Adrenal gland (tissue), 12 donors: ENCODE data around the gene CCR9. TPM values are rescaled to one million over a fixed set of nuclear protein-coding genes. Genes with fewer than 3 reads are reported as not detected.
A peak's percentile ranks its signal among the peaks of the same experiment; 100 is the strongest.

Experiments
- DNase-seq, 7 donors: peaks; one replicate each; pipeline ENCODE4 v3.0.0-alpha.2; 2019 to 2020
- H3K27ac ChIP-seq, 5 donors: fragments of 200-600 bp; sonication (generic) in 4 of 5; 1 replicate in 3 of 5; 2 replicates in 2 of 5; pipeline versions ENCODE4 v1.5.1 to v1.8.0; 2016 to 2020; ENCODE audit warnings: mild to moderate bottlenecking in 1 of 5
- H3K27me3 ChIP-seq: fragments of 200-600 bp; 2 replicates; pipeline ENCODE4 v1.8.0; 2021
- H3K36me3 ChIP-seq, 2 donors: fragments of 200-600 bp; replicated peaks in 1 of 2; 1 replicate in 1 of 2; 2 replicates in 1 of 2; pipeline versions ENCODE4 v1.5.1 to v1.8.0; 2018 to 2022
- H3K4me1 ChIP-seq, 2 donors: fragments of 200-600 bp; replicated peaks in 1 of 2; 1 replicate in 1 of 2; 2 replicates in 1 of 2; pipeline versions ENCODE4 v1.5.1 to v1.8.0; 2018 to 2021
- H3K4me3 ChIP-seq, 4 donors: fragments of 200-600 bp; sonication (generic) in 3 of 4; one replicate each; pipeline ENCODE4 v1.5.1; 2016 to 2018
- H3K9me3 ChIP-seq, 3 donors: fragments of 200-600 bp; sonication (generic) in 1 of 3; replicated peaks in 1 of 3; 1 replicate in 2 of 3; 2 replicates in 1 of 3; pipeline versions ENCODE4 v1.5.1 to v1.8.0; 2016 to 2021
- CTCF ChIP-seq, 6 experiments: fragments of 450-650 bp in 4 of 6; fragments of 200-600 bp in 2 of 6; sonication (generic) in 1 of 6; IDR thresholded peaks; 1 replicate in 5 of 6; 2 replicates in 1 of 6; pipeline versions ENCODE4 v1.5.1 to v1.8.0; 2016 to 2021; ENCODE audit warnings: antibody characterized with exemption in 6 of 6, mild to moderate bottlenecking in 2 of 6, moderate library complexity in 1 of 6
- POLR2A ChIP-seq, 2 donors: fragments of 450-650 bp; IDR thresholded peaks; one replicate each; pipeline ENCODE4 v1.6.1; 2017; ENCODE audit warnings: antibody characterized with exemption in 2 of 2, mild to moderate bottlenecking in 2 of 2, moderate library complexity in 1 of 2
- whole genome bisulfite sequencing, 4 donors: extraction: QIAGEN DNeasy Blood & Tissue Kit in 2 of 4; methylation state at CpG; one replicate each; pipeline versions ENCODE4 v1.1.5 to v1.1.7; 2013 to 2017; 5-methylcytosine and 5-hydroxymethylcytosine counted together
- intact Hi-C, 2 donors: fragments of 100-400 bp; cut with DNase I; formaldehyde crosslinking; loops; one replicate each; pipeline versions ENCODE4 v1.14.1 to v1.15.0; 2022 to 2023
- polyA plus RNA-seq, 3 donors: library from polyadenylated mRNA; stranded (reverse); fragments of 200-250 nt in 2 of 3; fragments of 350-450 nt in 1 of 3; fragmentation: Illumina TruSeq in 1 of 3; extraction: RNeasy Lipid Tissue Mini Kit (QIAGEN cat#74804) in 1 of 3; gene quantifications; one replicate each; pipeline ENCODE4 v1.2.3, GENCODE V29; 2013 to 2014
- small RNA-seq, 2 donors: library from RNA; depleted of rRNA; stranded (forward); fragments of <200 nt; gene quantifications; one replicate each; pipeline ENCODE3, GENCODE V24; 2016
- total RNA-seq, 9 donors: library from RNA; depleted of rRNA in 4 of 9; stranded (reverse); fragments of >200 nt in 4 of 9; fragments of 120-200 nt in 1 of 9; fragmentation: NEBNext Ultra II Directional in 1 of 9; extraction: Animal tissue kit (Norgen Biotek cat#: 25700) in 1 of 9; gene quantifications; one replicate each; pipeline versions ENCODE4 v1.1.0 to v1.2.4, GENCODE V29; 2013 to 2023
- donor health status: healthy with polysubstance abuse.
- donor health status: Bipolar disorder and iron deficiency.
- donor health status: DM: yes; HTN: yes; CAD: no.
- donor health status: DM: no; HTN: no; CAD: no.
- donor health status: DM: no; HTN: no; CAD: no.
- donor health status: DM: yes; HTN: yes; CAD: no.

CCR9 gene
- total and polyA plus RNA-seq, 12 donors = 0.57 TPM; not detected in 11

- TF ChIP-seq CTCF (IDR thresholded peaks at IDR 0.05) (no peak), POLR2A (IDR thresholded peaks at IDR 0.05) (no peak)
- no peaks in the 10 kb centered on the region for H3K27me3 ChIP-seq
- H3K27ac ChIP-seq = no peak overlapping the region
- WGBS, 4 donors = 90 to 100% (median 99%) methylated on average over 1 to 2 of the region's 2 CpGs
- H3K4me3 ChIP-seq = no peak overlapping the region
- H3K9me3 ChIP-seq = no peaks in the 10 kb centered on the region
- H3K36me3 ChIP-seq = peaks cover 0 to 81% of the 10 kb centered on the region in 2 donors
- H3K4me1 ChIP-seq = no peaks in the 10 kb centered on the region
- peak in 1 of 7 donors; percentile 25 for DNase-seq
- intact Hi-C loops = no loop called here
Measured at GRCh38 chr3:45950131-45950530, 63.8 kb downstream of the CCR9 start.

GRCh38 chr3:45950686-45951600 lies 64.6 kb downstream of the CCR9 start:
- H3K27me3 ChIP-seq = no peaks in the 10 kb centered on the region
- 95 to 100% (median 97%) methylated on average over 4 to 6 of the region's 6 CpGs for WGBS, 4 donors
- peaks cover 0 to 89% of the 10 kb centered on the region in 2 donors for H3K36me3 ChIP-seq
- DNase-seq = peak in 1 of 7 donors; percentile 48
- no peak overlapping the region for H3K4me3 ChIP-seq
- no peaks in the 10 kb centered on the region for H3K4me1 ChIP-seq
- TF ChIP-seq POLR2A (IDR thresholded peaks at IDR 0.05) (no peak), CTCF (IDR thresholded peaks at IDR 0.05) (no peak)
- intact Hi-C loops = no loop called here
- H3K27ac ChIP-seq = no peak overlapping the region
- no peaks in the 10 kb centered on the region for H3K9me3 ChIP-seq

GRCh38 chr3:45951946-45952345 lies 65.6 kb downstream of the CCR9 start:
- TF ChIP-seq CTCF (IDR thresholded peaks at IDR 0.05) (no peak), POLR2A (IDR thresholded peaks at IDR 0.05) (no peak)
- Histone ChIP-seq H3K4me1 (no peaks in the 10 kb centered on the region), H3K36me3 (peaks cover 0 to 92% of the 10 kb centered on the region in 2 donors)

GRCh38 chr3:45952456-45952855 lies 66.1 kb downstream of the CCR9 start:
- WGBS, 4 donors = 70 to 92% (median 87%) methylated on average over 4 of the region's 4 CpGs
- peaks cover 0 to 92% of the 10 kb centered on the region in 2 donors for H3K36me3 ChIP-seq

More at GRCh38 chr3:45951946-45952345, 65.6 kb downstream of the CCR9 start:
- 89 to 98% (median 95%) methylated on average over 6 of the region's 6 CpGs for WGBS, 4 donors
- Histone ChIP-seq H3K9me3 (no peaks in the 10 kb centered on the region), H3K27me3 (no peaks in the 10 kb centered on the region), H3K27ac (no peak overlapping the region), H3K4me3 (no peak overlapping the region)
- intact Hi-C loops = no loop called here
- DNase-seq = no peak

More at GRCh38 chr3:45952456-45952855, 66.1 kb downstream of the CCR9 start:
- H3K27me3 ChIP-seq = no peaks in the 10 kb centered on the region
- intact Hi-C loops = no loop called here
- no peak overlapping the region for H3K4me3 ChIP-seq
- H3K27ac ChIP-seq = no peak overlapping the region
- no peak for DNase-seq
- TF ChIP-seq CTCF (IDR thresholded peaks at IDR 0.05) (no peak), POLR2A (IDR thresholded peaks at IDR 0.05) (no peak)
- no peaks in the 10 kb centered on the region for H3K9me3 ChIP-seq
- no peaks in the 10 kb centered on the region for H3K4me1 ChIP-seq

Small RNAs within 50 kb of the gene (small RNA-seq; reads per million reads assigned to genes)
- gene RF00019 = 0 reads per million in 2 donors

Other genes with a start within 250 kb of the CCR9 start
- 10 to 100 TPM; 25.9 to 63.2 (median 44.9) TPM for gene SACM1L, start 197.1 kb upstream of the CCR9 start, total RNA-seq
- gene SACM1L, start 197.1 kb upstream of the CCR9 start, polyA plus RNA-seq = 10 to 100 TPM; 22.5 to 59.3 (median 28.6) TPM
- gene SLC6A20, start 90.0 kb upstream of the CCR9 start, total RNA-seq = under 1 TPM in 3 of 9 donors, not detected in 6; 0.08 to 0.52 (median 0.13) TPM
- under 1 TPM in 2 of 3 donors, not detected in 1; 0.07 to 0.30 TPM for gene SLC6A20, start 90.0 kb upstream of the CCR9 start, polyA plus RNA-seq
- gene LZTFL1, start 44.4 kb upstream of the CCR9 start, total RNA-seq = 10 to 100 TPM; 11.5 to 36.3 (median 21.4) TPM
- 10 to 100 TPM in 1 of 3 donors, 1 to 10 TPM in 2; 3.9 to 27.7 (median 4.2) TPM for gene LZTFL1, start 44.4 kb upstream of the CCR9 start, polyA plus RNA-seq
- 1 to 10 TPM in 2 of 9 donors, under 1 TPM in 6, not detected in 1; 0.28 to 2.9 (median 0.66) TPM for gene CXCR6, start 56.9 kb downstream of the CCR9 start, total RNA-seq
- under 1 TPM; 0.30 to 0.57 (median 0.32) TPM for gene CXCR6, start 56.9 kb downstream of the CCR9 start, polyA plus RNA-seq
- 10 to 100 TPM; 12.3 to 74.3 (median 38.0) TPM for gene FYCO1, start 109.3 kb downstream of the CCR9 start, total RNA-seq
- 10 to 100 TPM; 13.3 to 24.3 (median 20.2) TPM for gene FYCO1, start 109.3 kb downstream of the CCR9 start, polyA plus RNA-seq
- under 1 TPM in 5 of 9 donors, not detected in 4; under 0.01 to 0.18 (median 0.13) TPM for gene XCR1, start 140.9 kb downstream of the CCR9 start, total RNA-seq
- gene XCR1, start 140.9 kb downstream of the CCR9 start, polyA plus RNA-seq = under 1 TPM in 2 of 3 donors, not detected in 1; 0.08 to 0.13 TPM